ENCODE results near the gene NDUFA7. TPM values are rescaled to one million over a fixed set of nuclear protein-coding genes. Genes with fewer than 3 reads are reported as not detected.

The NDUFA7 gene
- total and polyA plus RNA-seq, 2 donors (not counting 1 experiment from before 2014, with no cell fraction given): 28.6 to 71.7 TPM

- intact Hi-C loops (cut with micrococcal nuclease): no loop called here
- CTCF ChIA-PET: interaction anchor here (1.9 kb wide), 1 partner anchor 12 kb away, joined by 7 read pairs; no protein-coding TSS in a partner anchor
Measured at GRCh38 chr19:8366121-8366581, 45.0 kb upstream of the NDUFA7 start.

More at GRCh38 chr19:8366121-8366581, 45.0 kb upstream of the NDUFA7 start:
- H3K79me2 ChIP-seq (ENCODE audit: control insufficient read depth, insufficient read depth, low read length): no peaks in the 10 kb centered on the region
- peaks cover 10% of the 10 kb centered on the region for H3K4me1 Mint-ChIP-seq
- peaks cover 15 to 16% of the 10 kb centered on the region in 2 donors for H3K4me1 ChIP-seq (ENCODE audit: control insufficient read depth in 2 of 2, insufficient read depth in 2 of 2, low read length in 2 of 2)
- H3K9ac ChIP-seq (ENCODE audit: low read length): no peak overlapping the region
- no peaks in the 10 kb centered on the region for H3K36me3 ChIP-seq (replicated peaks in 1 of 2; ENCODE audit: control extremely low read depth in 1 of 2, control insufficient read depth in 1 of 2, extremely low read depth in 1 of 2, insufficient read depth in 2 of 2, low read length in 1 of 2)
- no peak for ATAC-seq (ENCODE audit: low read depth)
- peaks cover 0 to 6% (median 0%) of the 10 kb centered on the region in 3 donors for H3K9me3 ChIP-seq (ENCODE audit: control extremely low read depth in 1 of 3, control insufficient read depth in 2 of 3, insufficient read depth in 1 of 3, low read length in 2 of 3)
- DNase-seq: no peak
- no peak overlapping the region for H3K4me2 ChIP-seq (replicated peaks; ENCODE audit: low read depth, low read length, poor library complexity, severe bottlenecking)
- H4K20me1 ChIP-seq (ENCODE audit: control insufficient read depth, insufficient read depth, low read length, poor library complexity, severe bottlenecking): no peaks in the 10 kb centered on the region
- H3K27me3 Mint-ChIP-seq: peaks cover 46% of the 10 kb centered on the region
- WGBS (ENCODE audit: insufficient coverage): 94% methylated on average over 11 of the region's 11 CpGs
- H3K27ac Mint-ChIP-seq: no peak overlapping the region
- no peak overlapping the region for H3K4me3 ChIP-seq (ENCODE audit: control extremely low read depth in 1 of 5, extremely low read depth in 1 of 5, insufficient read depth in 1 of 5, low read depth in 2 of 5, low read length in 4 of 5)
- H2AFZ ChIP-seq (ENCODE audit: insufficient read depth, low read depth, low read length, poor library complexity, severe bottlenecking): no peak overlapping the region
- H3K27ac ChIP-seq (ENCODE audit: low read length in 2 of 2): no peak overlapping the region
- POLR2A ChIA-PET: no interaction called here
- H3K4me3 Mint-ChIP-seq: no peak overlapping the region
- peaks cover 0 to 50% (median 9%) of the 10 kb centered on the region in 4 experiments for H3K27me3 ChIP-seq (replicated peaks in 1 of 4; ENCODE audit: control extremely low read depth in 1 of 4, control insufficient read depth in 3 of 4, insufficient read depth in 4 of 4, low read length in 3 of 4)
- no peaks in the 10 kb centered on the region for H3K9me3 Mint-ChIP-seq (ENCODE audit: insufficient read depth)
- TF ChIP-seq CTCF (IDR thresholded peaks at IDR 0.05): no peak
- no peak for TF ChIP-seq EZH2 (IDR thresholded peaks at IDR 0.05; ENCODE audit: borderline replicate concordance, insufficient read depth, low read depth, low read length, poor library complexity, severe bottlenecking)
